Activated CD4-positive, CD25-positive, alpha-beta regulatory T cell treated with anti-CD3 and anti-CD28 coated beads, Interleukin-2, amount 50 U/mL, for 16 hours (primary cell): ENCODE results near the gene TMEM109.
A peak's percentile ranks its signal among the peaks of the same experiment; 100 is the strongest.

Source experiments
- DNase-seq: peaks from one replicate; pipeline ENCODE4 v3.0.0-alpha.2; 2020; ENCODE audit warnings: low read depth, low spot score

TMEM109 gene

GRCh38 chr11:60913793-60914632, at the start of gene TMEM109:
TSS of gene TMEM109 (plus strand) at chr11:60914158. CDS start at chr11:60919694, 5,536 bp downstream.
- DNase-seq, result peak; percentile 77

GRCh38 chr11:60864856-60865513, 49.0 kb upstream of the TMEM109 start:
- no peak for DNase-seq

- no peak for DNase-seq
Observed at GRCh38 chr11:60866911-60867870, 46.8 kb upstream of the TMEM109 start, which contains the start of gene ZP1. TSS of gene ZP1 (plus strand) at chr11:60867542. CDS start at chr11:60867562, 20 bp downstream.

GRCh38 chr11:60867871-60868681, 45.9 kb upstream of the TMEM109 start:
- DNase-seq, result no peak

GRCh38 chr11:60868682-60869450, 45.1 kb upstream of the TMEM109 start:
- DNase-seq, result no peak

- no peak for DNase-seq
Observed at GRCh38 chr11:60869451-60869825, 44.5 kb upstream of the TMEM109 start.

- no peak for DNase-seq
Observed at GRCh38 chr11:60870276-60870675, 43.7 kb upstream of the TMEM109 start.

GRCh38 chr11:60870733-60871377, 43.1 kb upstream of the TMEM109 start:
- no peak for DNase-seq

GRCh38 chr11:60871378-60872061, 42.4 kb upstream of the TMEM109 start:
- DNase-seq, result no peak

- DNase-seq, result no peak
Observed at GRCh38 chr11:60872124-60872960, 41.6 kb upstream of the TMEM109 start.

GRCh38 chr11:60872961-60873524, 40.9 kb upstream of the TMEM109 start:
- DNase-seq, result no peak

GRCh38 chr11:60873533-60873932, 40.4 kb upstream of the TMEM109 start:
- DNase-seq, result no peak

- no peak for DNase-seq
Observed at GRCh38 chr11:60874421-60875365, 39.3 kb upstream of the TMEM109 start.

- DNase-seq, result no peak
Observed at GRCh38 chr11:60875366-60876167, 38.4 kb upstream of the TMEM109 start.

GRCh38 chr11:60876168-60876485, 37.8 kb upstream of the TMEM109 start:
- DNase-seq, result no peak
